BJ (cell line): ENCODE data around the gene NKAIN2. TPM values are rescaled to one million over a fixed set of nuclear protein-coding genes. Genes with fewer than 3 reads are reported as not detected.

Experiments used
- CTCF ChIA-PET: fragments of 350-600 bp; formaldehyde crosslinking; extraction: SDS; loops from one replicate; lab custom pipeline; 2021; ENCODE audit warnings: antibody characterized with exemption, inconsistent platforms; lab: Yijun Ruan, JAX
- POLR2A ChIA-PET: fragments of 300-600 bp; sonication (Branson Sonifier 250); formaldehyde crosslinking; extraction: SDS; loops from one replicate; lab custom pipeline; 2021; ENCODE audit warnings: antibody characterized with exemption; lab: Charles Lee
- DNase-seq: peaks from one replicate; pipeline ENCODE4 v3.0.0-alpha.2; 2011; ENCODE audit warnings: low read depth
- H3K27me3 ChIP-seq: 2 replicates; pipeline ENCODE4 v1.6.0; 2011; ENCODE audit warnings: low read length; ENCODE audit not compliant: control insufficient read depth, insufficient read depth
- H3K36me3 ChIP-seq: 2 replicates; pipeline ENCODE4 v1.5.1; 2011; ENCODE audit warnings: low read length; ENCODE audit not compliant: control insufficient read depth, insufficient read depth
- H3K4me3 ChIP-seq: 2 replicates; pipeline ENCODE4 v1.5.1; 2011; ENCODE audit warnings: low read depth, mild to moderate bottlenecking, control low read depth, low read length
- polyA plus RNA-seq: library from polyadenylated mRNA; depleted of rRNA; stranded (reverse); fragments of >200 nt; gene quantifications from 2 replicates; pipeline ENCODE4 v1.2.3, GENCODE V29; 2011
- TF ChIP-seq, protein P1 (sequence below): IDR thresholded peaks from 2 replicates; pipeline ENCODE4 v1.5.1; 2011; ENCODE audit warnings: low read depth, mild to moderate bottlenecking, control low read depth, inconsistent platforms, low read length, moderate library complexity; ENCODE audit not compliant: insufficient read depth

Gene NKAIN2
- polyA plus RNA-seq, 1 experiment, result not detected

DNA sequence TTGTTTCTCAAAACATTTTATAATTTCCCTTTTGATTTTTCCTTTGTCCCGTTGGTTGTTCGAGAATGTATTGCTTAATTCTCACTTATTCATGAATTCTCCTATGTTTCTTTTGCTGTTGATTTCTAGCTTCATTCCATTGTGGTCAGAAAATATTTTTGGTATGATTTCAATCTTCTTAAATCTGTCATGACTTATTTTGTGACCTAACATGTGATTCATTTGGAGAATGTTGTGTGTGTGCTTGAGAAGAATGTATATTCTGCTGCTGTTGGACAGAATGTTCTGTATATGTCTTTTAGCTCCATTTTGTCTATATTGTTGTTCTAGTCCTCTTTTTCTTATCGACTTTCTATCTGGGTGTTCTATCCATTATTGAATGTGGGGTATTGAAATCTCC, 872.4 kb downstream of the NKAIN2 start:
- no peak for DNase-seq

DNA sequence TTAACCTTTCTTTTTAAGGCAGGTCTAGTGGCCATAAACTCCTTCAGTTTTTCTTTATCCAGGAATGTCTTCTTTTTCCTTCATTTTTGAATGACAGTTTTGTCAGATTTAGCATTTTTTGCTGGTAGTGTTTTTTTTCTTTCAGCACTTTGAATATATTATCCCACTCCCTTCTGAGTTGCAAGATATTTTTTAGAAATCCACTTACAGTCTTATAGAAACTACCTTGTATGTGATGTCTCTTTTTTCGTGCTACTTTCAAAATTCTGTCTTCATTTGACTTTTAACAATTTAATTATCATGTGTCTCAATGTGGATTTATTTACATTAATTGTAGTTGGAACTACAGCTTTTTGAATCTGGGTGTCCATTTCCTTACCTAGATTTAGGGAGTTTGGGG, 874.2 kb downstream of the NKAIN2 start:
- ChIA-PET POLR2A (no interaction called here), CTCF (no interaction called here)
- Histone ChIP-seq H3K36me3 (no peaks in the 10 kb centered on the region), H3K4me3 (no peak overlapping the region), H3K27me3 (no peaks in the 10 kb centered on the region)
- DNase-seq, result no peak
- TF ChIP-seq, protein P1, sequence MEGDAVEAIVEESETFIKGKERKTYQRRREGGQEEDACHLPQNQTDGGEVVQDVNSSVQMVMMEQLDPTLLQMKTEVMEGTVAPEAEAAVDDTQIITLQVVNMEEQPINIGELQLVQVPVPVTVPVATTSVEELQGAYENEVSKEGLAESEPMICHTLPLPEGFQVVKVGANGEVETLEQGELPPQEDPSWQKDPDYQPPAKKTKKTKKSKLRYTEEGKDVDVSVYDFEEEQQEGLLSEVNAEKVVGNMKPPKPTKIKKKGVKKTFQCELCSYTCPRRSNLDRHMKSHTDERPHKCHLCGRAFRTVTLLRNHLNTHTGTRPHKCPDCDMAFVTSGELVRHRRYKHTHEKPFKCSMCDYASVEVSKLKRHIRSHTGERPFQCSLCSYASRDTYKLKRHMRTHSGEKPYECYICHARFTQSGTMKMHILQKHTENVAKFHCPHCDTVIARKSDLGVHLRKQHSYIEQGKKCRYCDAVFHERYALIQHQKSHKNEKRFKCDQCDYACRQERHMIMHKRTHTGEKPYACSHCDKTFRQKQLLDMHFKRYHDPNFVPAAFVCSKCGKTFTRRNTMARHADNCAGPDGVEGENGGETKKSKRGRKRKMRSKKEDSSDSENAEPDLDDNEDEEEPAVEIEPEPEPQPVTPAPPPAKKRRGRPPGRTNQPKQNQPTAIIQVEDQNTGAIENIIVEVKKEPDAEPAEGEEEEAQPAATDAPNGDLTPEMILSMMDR, result no peak

More for the DNA sequence above, 872.4 kb downstream of the NKAIN2 start:
- Histone ChIP-seq H3K36me3 (no peaks in the 10 kb centered on the region), H3K27me3 (no peaks in the 10 kb centered on the region), H3K4me3 (no peak overlapping the region)
- ChIA-PET CTCF (no interaction called here), POLR2A (no interaction called here)
- TF ChIP-seq, protein P1, result no peak

- Histone ChIP-seq H3K36me3 (no peaks in the 10 kb centered on the region), H3K4me3 (no peak overlapping the region), H3K27me3 (no peaks in the 10 kb centered on the region)
- ChIA-PET CTCF (no interaction called here), POLR2A (no interaction called here)
- no peak for DNase-seq
- TF ChIP-seq, protein P1, result no peak
Measured at GRCh38 chr6:124679387-124679786, 875.7 kb downstream of the NKAIN2 start.

DNA sequence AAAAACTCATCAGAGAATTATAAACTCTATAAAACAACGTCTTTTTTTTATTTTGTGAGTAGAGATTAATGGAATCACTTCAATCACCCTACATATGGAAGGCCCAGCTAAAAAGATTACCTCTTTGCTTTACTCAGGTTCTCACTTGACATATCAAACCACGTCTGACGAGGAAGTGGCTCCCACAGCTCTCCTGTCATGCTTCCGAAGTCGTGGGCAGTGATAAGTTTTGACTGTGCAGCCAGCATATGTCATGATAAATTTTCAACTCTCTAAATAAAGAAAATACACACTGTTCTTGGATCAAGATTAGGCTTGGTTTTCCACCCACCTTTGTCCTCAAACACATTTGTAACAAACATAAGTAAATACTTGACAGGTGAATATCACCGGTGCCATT, 879.1 kb downstream of the NKAIN2 start:
- no peaks in the 10 kb centered on the region for H3K36me3 ChIP-seq
- no peaks in the 10 kb centered on the region for H3K27me3 ChIP-seq
- CTCF ChIA-PET, result no interaction called here
- POLR2A ChIA-PET, result no interaction called here
- no peak overlapping the region for H3K4me3 ChIP-seq
- DNase-seq, result no peak
- TF ChIP-seq, protein P1, result no peak

DNA sequence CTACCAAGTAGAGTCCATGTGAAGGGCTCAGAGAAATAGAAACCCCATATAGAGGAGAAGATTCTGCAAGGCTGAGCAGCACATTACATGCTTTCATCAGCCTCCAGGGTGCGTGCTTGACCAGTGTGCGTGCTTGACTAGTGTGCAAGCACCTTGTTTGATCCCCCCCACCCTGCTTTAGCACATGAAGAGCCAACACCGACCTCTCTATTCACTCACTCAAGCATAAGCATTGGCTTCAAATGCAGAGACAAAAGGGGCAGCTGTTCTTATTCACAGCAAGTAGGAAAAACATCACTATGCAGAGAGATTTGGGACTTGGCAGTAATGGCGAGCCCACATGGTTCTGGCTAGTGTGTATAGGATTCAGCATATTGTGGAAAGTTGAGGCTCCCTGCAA, 879.8 kb downstream of the NKAIN2 start:
- POLR2A ChIA-PET, result no interaction called here
- CTCF ChIA-PET, result no interaction called here
- Histone ChIP-seq H3K4me3 (no peak overlapping the region), H3K27me3 (no peaks in the 10 kb centered on the region), H3K36me3 (no peaks in the 10 kb centered on the region)
- TF ChIP-seq, protein P1, result no peak
- DNase-seq, result no peak
